CD14-positive monocyte (primary cell): ENCODE measurements around the gene MCCD1. TPM values are rescaled to one million over a fixed set of nuclear protein-coding genes. Genes with fewer than 3 reads are reported as not detected.

Source experiments
- DNase-seq, 3 donors: peaks; one replicate each; pipeline ENCODE4 v3.0.0-alpha.2; 2011 to 2022
- H2AFZ ChIP-seq: 2 replicates; pipeline ENCODE4 v1.6.0; 2012; ENCODE audit warnings: mild to moderate bottlenecking, low read depth, low read length, inconsistent platforms; ENCODE audit not compliant: insufficient read depth, poor library complexity, severe bottlenecking
- H3K27ac ChIP-seq, 2 donors: 1 replicate in 1 of 2; 2 replicates in 1 of 2; pipeline ENCODE4 v1.5.1; 2012 to 2013; ENCODE audit warnings: low read length in 2 of 2, control low read depth in 1 of 2, inconsistent platforms in 1 of 2, low read depth in 1 of 2, mild to moderate bottlenecking in 1 of 2
- H3K27me3 ChIP-seq, 2 donors: one replicate each; pipeline versions ENCODE4 v1.6.0 to v1.6.1; 2011 to 2013; ENCODE audit warnings: low read length in 2 of 2; ENCODE audit not compliant: control insufficient read depth in 2 of 2, insufficient read depth in 2 of 2
- H3K36me3 ChIP-seq, 2 donors: replicated peaks in 1 of 2; 1 replicate in 1 of 2; 2 replicates in 1 of 2; pipeline versions ENCODE4 v1.5.1 to v1.6.1; 2012 to 2013; ENCODE audit warnings: low read length in 2 of 2, control low read depth in 1 of 2, inconsistent platforms in 1 of 2, mild to moderate bottlenecking in 1 of 2; ENCODE audit not compliant: insufficient read depth in 2 of 2, control insufficient read depth in 1 of 2
- H3K4me1 ChIP-seq, 2 donors: 1 replicate in 1 of 2; 2 replicates in 1 of 2; pipeline versions ENCODE4 v1.5.1 to v1.6.1; 2012 to 2013; ENCODE audit warnings: low read length in 2 of 2, control low read depth in 1 of 2, inconsistent platforms in 1 of 2, mild to moderate bottlenecking in 1 of 2, moderate library complexity in 1 of 2; ENCODE audit not compliant: insufficient read depth in 2 of 2, control insufficient read depth in 1 of 2
- H3K4me2 ChIP-seq: replicated peaks from 2 replicates; pipeline ENCODE3; 2012; ENCODE audit warnings: low read length, moderate library complexity, mild to moderate bottlenecking; ENCODE audit not compliant: poor library complexity, severe bottlenecking; ENCODE audit errors: extremely low read depth
- H3K4me3 ChIP-seq, 3 experiments: fragments of 200-600 bp in 1 of 3; sonication (generic) in 1 of 3; replicated peaks in 1 of 3; 1 replicate in 2 of 3; 2 replicates in 1 of 3; pipeline ENCODE4 v1.5.1; 2011 to 2013; ENCODE audit warnings: low read length in 3 of 3, mild to moderate bottlenecking in 3 of 3, control low read depth in 2 of 3, low read depth in 2 of 3, inconsistent platforms in 1 of 3, moderate library complexity in 1 of 3
- H3K79me2 ChIP-seq: 2 replicates; pipeline ENCODE4 v1.6.0; 2012; ENCODE audit warnings: mild to moderate bottlenecking, control low read depth, inconsistent platforms, low read length, moderate library complexity; ENCODE audit not compliant: insufficient read depth
- H3K9ac ChIP-seq: 2 replicates; pipeline ENCODE4 v1.6.0; 2017; ENCODE audit warnings: low read length, mild to moderate bottlenecking; ENCODE audit not compliant: insufficient read depth, poor library complexity, severe bottlenecking
- H3K9me3 ChIP-seq, 2 donors: replicated peaks in 1 of 2; 1 replicate in 1 of 2; 2 replicates in 1 of 2; pipeline versions ENCODE4 v1.5.1 to v1.6.1; 2012 to 2013; ENCODE audit warnings: low read length in 2 of 2, control low read depth in 1 of 2; ENCODE audit not compliant: control insufficient read depth in 1 of 2, insufficient read depth in 1 of 2
- H4K20me1 ChIP-seq: 2 replicates; pipeline ENCODE4 v1.6.0; 2012; ENCODE audit warnings: mild to moderate bottlenecking, low read length, control low read depth, moderate library complexity; ENCODE audit not compliant: insufficient read depth
- H3K27ac Mint-ChIP-seq, 7 donors: one replicate each; pipeline ENCODE4 v1.8.0; 2020; ENCODE audit warnings: mild to moderate bottlenecking in 7 of 7, mixed read lengths in 7 of 7, moderate library complexity in 6 of 7, inconsistent platforms in 2 of 7
- H3K27me3 Mint-ChIP-seq, 3 donors: one replicate each; pipeline ENCODE4 v1.8.0; 2021 to 2022; ENCODE audit warnings: low read depth in 3 of 3, mild to moderate bottlenecking in 3 of 3, mixed read lengths in 3 of 3, moderate library complexity in 3 of 3, inconsistent platforms in 1 of 3
- H3K36me3 Mint-ChIP-seq, 2 donors: one replicate each; pipeline ENCODE4 v1.8.0; 2020; ENCODE audit warnings: mixed read lengths in 2 of 2, inconsistent platforms in 1 of 2, mild to moderate bottlenecking in 1 of 2
- H3K4me1 Mint-ChIP-seq: one replicate; pipeline ENCODE4 v1.8.0; 2020; ENCODE audit warnings: mild to moderate bottlenecking, mixed read lengths
- H3K4me3 Mint-ChIP-seq, 2 donors: one replicate each; pipeline ENCODE4 v1.8.0; 2020; ENCODE audit warnings: mild to moderate bottlenecking in 2 of 2, mixed read lengths in 2 of 2, moderate library complexity in 1 of 2
- H3K9me3 Mint-ChIP-seq, 7 donors: one replicate each; pipeline ENCODE4 v1.8.0; 2020 to 2022; ENCODE audit warnings: mixed read lengths in 7 of 7, mild to moderate bottlenecking in 6 of 7, moderate library complexity in 6 of 7, inconsistent platforms in 2 of 7
- CTCF ChIP-seq: fragments of 200-600 bp; IDR thresholded peaks from one replicate; pipeline ENCODE4 v1.8.0; 2022; ENCODE audit warnings: antibody characterized with exemption, mild to moderate bottlenecking
- WGBS: methylation state at CpG from one replicate; pipeline ENCODE4 v1.1.5; 2013; ENCODE audit warnings: missing lambda C conversion rate; ENCODE audit not compliant: insufficient coverage; 5-methylcytosine and 5-hydroxymethylcytosine counted together
- intact Hi-C, 2 donors: fragments of 100-400 bp; cut with micrococcal nuclease; formaldehyde crosslinking; loops; one replicate each; pipeline versions ENCODE4 v1.15.0 to v1.15.1; 2023
- polyA plus RNA-seq, 3 donors: library from polyadenylated mRNA; depleted of rRNA in 1 of 3; unstranded in 2 of 3; stranded (reverse) in 1 of 3; fragments of 300-500 nt in 2 of 3; fragments of >200 nt in 1 of 3; fragmentation: Illumina TruSeq in 2 of 3; gene quantifications; 1 replicate in 2 of 3; 2 replicates in 1 of 3; pipeline ENCODE4 v1.2.3, GENCODE V29; 2012 to 2021

MCCD1 gene
- polyA plus RNA-seq, 3 donors, result not detected

GRCh38 chr6:31540640-31541039 lies 11.9 kb downstream of the MCCD1 start:
- WGBS, result no CpG with 5 or more reads among the region's 4 CpGs
- peaks cover 78% of the 10 kb centered on the region for H3K79me2 ChIP-seq
- intact Hi-C loops, result loop anchor here (5.0 to 10.0 kb wide), 7 partner anchors 43 to 414 kb away; partner anchors contain the start of genes MICB (in 2 of the 2), CLIC1 (in 1 of the 2), CSNK2B (in 1 of the 2) and LY6G5B (in 1 of the 2)

GRCh38 chr6:31541059-31541657 lies 12.4 kb downstream of the MCCD1 start:
- H3K4me2 ChIP-seq, result peak overlapping the region; percentile 97
- no peaks in the 10 kb centered on the region for H3K27me3 ChIP-seq
- H3K4me3 ChIP-seq, result peak overlapping the region; percentile 63 to 95 (median 85)
- peaks cover 40 to 43% of the 10 kb centered on the region in 2 donors for H3K36me3 ChIP-seq
- intact Hi-C loops, result loop anchor here (5.0 to 10.0 kb wide), 7 partner anchors 44 to 414 kb away; partner anchors contain the start of genes MICB (in 2 of the 2), CLIC1 (in 1 of the 2), CSNK2B (in 1 of the 2) and LY6G5B (in 1 of the 2)
- Mint-ChIP-seq H3K4me1 (peaks cover 33% of the 10 kb centered on the region), H3K9me3 (peaks cover 0 to 2% (median 0%) of the 10 kb centered on the region in 7 donors), H3K36me3 (peaks cover 38 to 43% of the 10 kb centered on the region in 2 donors), H3K27me3 (no peaks in the 10 kb centered on the region), H3K27ac (peak overlapping the region; percentile 98 to 100 (median 99)), H3K4me3 (peak overlapping the region; percentile 95 to 96)
- peak; percentile 48 to 61 (median 48) for DNase-seq
- H2AFZ ChIP-seq, result peak overlapping the region; percentile 86
- 0% methylated on average over 6 of the region's 21 CpGs for WGBS
- peak overlapping the region; percentile 96 to 97 for H3K27ac ChIP-seq
- peak overlapping the region; percentile 90 for H3K9ac ChIP-seq
- peaks cover 49% of the 10 kb centered on the region for H4K20me1 ChIP-seq
- no peak for TF ChIP-seq CTCF
- H3K4me1 ChIP-seq, result peaks cover 32 to 38% of the 10 kb centered on the region in 2 donors
- peaks cover 73% of the 10 kb centered on the region for H3K79me2 ChIP-seq
- no peaks in the 10 kb centered on the region for H3K9me3 ChIP-seq

More at GRCh38 chr6:31540640-31541039, 11.9 kb downstream of the MCCD1 start:
- no peak for DNase-seq
- H3K4me2 ChIP-seq, result peak overlapping the region; percentile 97
- H3K9me3 Mint-ChIP-seq, result peaks cover 0 to 2% (median 0%) of the 10 kb centered on the region in 7 donors
- H3K36me3 ChIP-seq, result peaks cover 45 to 48% of the 10 kb centered on the region in 2 donors
- no peak overlapping the region for H2AFZ ChIP-seq
- H3K4me1 ChIP-seq, result peaks cover 32 to 38% of the 10 kb centered on the region in 2 donors
- H3K9me3 ChIP-seq, result no peaks in the 10 kb centered on the region
- H3K27ac ChIP-seq, result peak overlapping the region in 1 of 2 donors; percentile 97
- H3K9ac ChIP-seq, result peak overlapping the region; percentile 90
- H3K4me3 Mint-ChIP-seq, result peak overlapping the region; percentile 95 to 96
- H4K20me1 ChIP-seq, result peaks cover 54% of the 10 kb centered on the region
- peak overlapping the region in 6 of 7 donors; percentile 91 to 100 (median 98) for H3K27ac Mint-ChIP-seq
- H3K27me3 ChIP-seq, result no peaks in the 10 kb centered on the region
- TF ChIP-seq CTCF, result no peak
- peak overlapping the region; percentile 63 to 95 (median 85) for H3K4me3 ChIP-seq
- H3K4me1 Mint-ChIP-seq, result peaks cover 36% of the 10 kb centered on the region
- no peaks in the 10 kb centered on the region for H3K27me3 Mint-ChIP-seq
- H3K36me3 Mint-ChIP-seq, result peaks cover 43 to 48% of the 10 kb centered on the region in 2 donors
